ENCODE measurements around the gene ADAMTSL5. TPM values are rescaled to one million over a fixed set of nuclear protein-coding genes. Genes with fewer than 3 reads are reported as not detected.

Gene ADAMTSL5
- total and polyA plus RNA-seq, 2 of the 8 experiments (the other 6 are each of a cell fraction or from before 2014, with no cell fraction given) = 0.82 to 0.99 TPM

DNA sequence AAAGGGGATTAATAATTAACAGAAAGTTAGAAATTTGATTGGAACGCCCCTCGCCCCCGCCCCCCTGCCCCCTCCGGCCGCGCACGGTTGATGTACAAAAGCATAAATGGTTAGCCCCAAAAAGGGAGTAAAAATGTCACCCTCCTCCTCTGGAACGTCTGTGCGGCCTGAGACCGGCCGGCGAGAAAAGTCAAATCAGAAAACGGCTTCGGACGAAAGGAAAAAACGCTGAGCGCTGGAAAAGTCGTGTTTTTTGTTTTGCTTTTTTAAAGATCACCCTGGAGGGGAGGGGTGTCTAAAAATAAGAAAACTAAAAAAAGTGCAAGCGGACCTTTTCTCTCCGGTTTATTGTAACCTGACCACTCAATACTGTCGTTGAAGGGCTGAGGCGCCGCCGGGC is 42.1 kb upstream of the ADAMTSL5 start (continued):
- TF ChIP-seq, protein P1, sequence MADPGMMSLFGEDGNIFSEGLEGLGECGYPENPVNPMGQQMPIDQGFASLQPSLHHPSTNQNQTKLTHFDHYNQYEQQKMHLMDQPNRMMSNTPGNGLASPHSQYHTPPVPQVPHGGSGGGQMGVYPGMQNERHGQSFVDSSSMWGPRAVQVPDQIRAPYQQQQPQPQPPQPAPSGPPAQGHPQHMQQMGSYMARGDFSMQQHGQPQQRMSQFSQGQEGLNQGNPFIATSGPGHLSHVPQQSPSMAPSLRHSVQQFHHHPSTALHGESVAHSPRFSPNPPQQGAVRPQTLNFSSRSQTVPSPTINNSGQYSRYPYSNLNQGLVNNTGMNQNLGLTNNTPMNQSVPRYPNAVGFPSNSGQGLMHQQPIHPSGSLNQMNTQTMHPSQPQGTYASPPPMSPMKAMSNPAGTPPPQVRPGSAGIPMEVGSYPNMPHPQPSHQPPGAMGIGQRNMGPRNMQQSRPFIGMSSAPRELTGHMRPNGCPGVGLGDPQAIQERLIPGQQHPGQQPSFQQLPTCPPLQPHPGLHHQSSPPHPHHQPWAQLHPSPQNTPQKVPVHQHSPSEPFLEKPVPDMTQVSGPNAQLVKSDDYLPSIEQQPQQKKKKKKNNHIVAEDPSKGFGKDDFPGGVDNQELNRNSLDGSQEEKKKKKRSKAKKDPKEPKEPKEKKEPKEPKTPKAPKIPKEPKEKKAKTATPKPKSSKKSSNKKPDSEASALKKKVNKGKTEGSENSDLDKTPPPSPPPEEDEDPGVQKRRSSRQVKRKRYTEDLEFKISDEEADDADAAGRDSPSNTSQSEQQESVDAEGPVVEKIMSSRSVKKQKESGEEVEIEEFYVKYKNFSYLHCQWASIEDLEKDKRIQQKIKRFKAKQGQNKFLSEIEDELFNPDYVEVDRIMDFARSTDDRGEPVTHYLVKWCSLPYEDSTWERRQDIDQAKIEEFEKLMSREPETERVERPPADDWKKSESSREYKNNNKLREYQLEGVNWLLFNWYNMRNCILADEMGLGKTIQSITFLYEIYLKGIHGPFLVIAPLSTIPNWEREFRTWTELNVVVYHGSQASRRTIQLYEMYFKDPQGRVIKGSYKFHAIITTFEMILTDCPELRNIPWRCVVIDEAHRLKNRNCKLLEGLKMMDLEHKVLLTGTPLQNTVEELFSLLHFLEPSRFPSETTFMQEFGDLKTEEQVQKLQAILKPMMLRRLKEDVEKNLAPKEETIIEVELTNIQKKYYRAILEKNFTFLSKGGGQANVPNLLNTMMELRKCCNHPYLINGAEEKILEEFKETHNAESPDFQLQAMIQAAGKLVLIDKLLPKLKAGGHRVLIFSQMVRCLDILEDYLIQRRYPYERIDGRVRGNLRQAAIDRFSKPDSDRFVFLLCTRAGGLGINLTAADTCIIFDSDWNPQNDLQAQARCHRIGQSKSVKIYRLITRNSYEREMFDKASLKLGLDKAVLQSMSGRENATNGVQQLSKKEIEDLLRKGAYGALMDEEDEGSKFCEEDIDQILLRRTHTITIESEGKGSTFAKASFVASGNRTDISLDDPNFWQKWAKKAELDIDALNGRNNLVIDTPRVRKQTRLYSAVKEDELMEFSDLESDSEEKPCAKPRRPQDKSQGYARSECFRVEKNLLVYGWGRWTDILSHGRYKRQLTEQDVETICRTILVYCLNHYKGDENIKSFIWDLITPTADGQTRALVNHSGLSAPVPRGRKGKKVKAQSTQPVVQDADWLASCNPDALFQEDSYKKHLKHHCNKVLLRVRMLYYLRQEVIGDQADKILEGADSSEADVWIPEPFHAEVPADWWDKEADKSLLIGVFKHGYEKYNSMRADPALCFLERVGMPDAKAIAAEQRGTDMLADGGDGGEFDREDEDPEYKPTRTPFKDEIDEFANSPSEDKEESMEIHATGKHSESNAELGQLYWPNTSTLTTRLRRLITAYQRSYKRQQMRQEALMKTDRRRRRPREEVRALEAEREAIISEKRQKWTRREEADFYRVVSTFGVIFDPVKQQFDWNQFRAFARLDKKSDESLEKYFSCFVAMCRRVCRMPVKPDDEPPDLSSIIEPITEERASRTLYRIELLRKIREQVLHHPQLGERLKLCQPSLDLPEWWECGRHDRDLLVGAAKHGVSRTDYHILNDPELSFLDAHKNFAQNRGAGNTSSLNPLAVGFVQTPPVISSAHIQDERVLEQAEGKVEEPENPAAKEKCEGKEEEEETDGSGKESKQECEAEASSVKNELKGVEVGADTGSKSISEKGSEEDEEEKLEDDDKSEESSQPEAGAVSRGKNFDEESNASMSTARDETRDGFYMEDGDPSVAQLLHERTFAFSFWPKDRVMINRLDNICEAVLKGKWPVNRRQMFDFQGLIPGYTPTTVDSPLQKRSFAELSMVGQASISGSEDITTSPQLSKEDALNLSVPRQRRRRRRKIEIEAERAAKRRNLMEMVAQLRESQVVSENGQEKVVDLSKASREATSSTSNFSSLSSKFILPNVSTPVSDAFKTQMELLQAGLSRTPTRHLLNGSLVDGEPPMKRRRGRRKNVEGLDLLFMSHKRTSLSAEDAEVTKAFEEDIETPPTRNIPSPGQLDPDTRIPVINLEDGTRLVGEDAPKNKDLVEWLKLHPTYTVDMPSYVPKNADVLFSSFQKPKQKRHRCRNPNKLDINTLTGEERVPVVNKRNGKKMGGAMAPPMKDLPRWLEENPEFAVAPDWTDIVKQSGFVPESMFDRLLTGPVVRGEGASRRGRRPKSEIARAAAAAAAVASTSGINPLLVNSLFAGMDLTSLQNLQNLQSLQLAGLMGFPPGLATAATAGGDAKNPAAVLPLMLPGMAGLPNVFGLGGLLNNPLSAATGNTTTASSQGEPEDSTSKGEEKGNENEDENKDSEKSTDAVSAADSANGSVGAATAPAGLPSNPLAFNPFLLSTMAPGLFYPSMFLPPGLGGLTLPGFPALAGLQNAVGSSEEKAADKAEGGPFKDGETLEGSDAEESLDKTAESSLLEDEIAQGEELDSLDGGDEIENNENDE (IDR thresholded peaks at IDR 0.05; ENCODE audit: insufficient replicate concordance, low read length) = no peak
- no peak for TF ChIP-seq BCL11A (IDR thresholded peaks at IDR 0.05; ENCODE audit: low read depth in 2 of 2, low read length in 2 of 2)
- no peak for TF ChIP-seq CHD1 (IDR thresholded peaks at IDR 0.05; ENCODE audit: low read depth, low read length)
- TF ChIP-seq GTF2F1 (IDR thresholded peaks at IDR 0.05; ENCODE audit: borderline replicate concordance, low read depth, low read length) = no peak
- TF ChIP-seq SP2 (IDR thresholded peaks at IDR 0.05; ENCODE audit: low read length) = no peak
- TF ChIP-seq NANOG (IDR thresholded peaks at IDR 0.05; ENCODE audit: insufficient read depth, low read depth, low read length, poor library complexity, severe bottlenecking) = no peak
